Measurements from ENCODE around the gene ROR2. TPM values are rescaled to one million over a fixed set of nuclear protein-coding genes. Genes with fewer than 3 reads are reported as not detected.

Gene ROR2
- total and polyA plus RNA-seq, 2 experiments from 2014 or later: 8.1 to 18.8 TPM

GRCh38 chr9:91915524-91916263, 34.3 kb downstream of the ROR2 start:
- no peaks in the 10 kb centered on the region for H3K36me3 Mint-ChIP-seq (ENCODE audit: low read depth)
- Histone ChIP-seq H4K20me1 (replicated peaks; ENCODE audit: insufficient read depth) (peaks cover 5% of the 10 kb centered on the region; the same call in 1 of the 2 replicates), H3K27me3 (ENCODE audit: insufficient read depth) (peaks cover 12% of the 10 kb centered on the region; the same call in 1 of the 2 replicates), H3K4me1 (ENCODE audit: insufficient read depth) (peaks cover 7% of the 10 kb centered on the region), H3K36me3 (ENCODE audit: insufficient read depth) (no peaks in the 10 kb centered on the region), H3K9me2 (ENCODE audit: insufficient read depth) (0 out of 2 replicates have a peak, but pooled peaks cover 3% of the 10 kb centered on the region), H3K4me2 (no peak overlapping the region), H3K27ac (ENCODE audit: low read depth) (no peak overlapping the region), H2AFZ (no peak overlapping the region), H3K4me3 (no peak overlapping the region), H3K79me2 (replicated peaks; ENCODE audit: insufficient read depth) (peaks cover 10% of the 10 kb centered on the region; the same call in 1 of the 2 replicates), H3F3A (replicated peaks; ENCODE audit: low read depth) (no peaks in the 10 kb centered on the region)
- H3K4me3 Mint-ChIP-seq: no peak overlapping the region
- TF ChIP-seq ZNF331 (CRISPR knock-in tag; IDR thresholded peaks at IDR 0.05; ENCODE audit: low read depth) (no peak), JUNB (IDR thresholded peaks at IDR 0.05; ENCODE audit: unreplicated experiment) (no peak), EZH2phosphoT487 (IDR thresholded peaks at IDR 0.05; ENCODE audit: unreplicated experiment) (no peak), ZNF114 (CRISPR knock-in tag; IDR thresholded peaks at IDR 0.05) (no peak), POLR2AphosphoS5 (IDR thresholded peaks at IDR 0.05; ENCODE audit: low read depth) (no peak), ETS1 (IDR thresholded peaks at IDR 0.05) (no peak), CREB1 (CRISPR knock-in tag; IDR thresholded peaks at IDR 0.05; ENCODE audit: low read depth) (no peak), EZH2 (IDR thresholded peaks at IDR 0.05; ENCODE audit: low read depth, unreplicated experiment) (no peak), ZNF462 (CRISPR knock-in tag; IDR thresholded peaks at IDR 0.05) (no peak), STAT1 (IDR thresholded peaks at IDR 0.05; ENCODE audit: unreplicated experiment) (no peak), REST (IDR thresholded peaks at IDR 0.05; ENCODE audit: unreplicated experiment) (no peak), NANOG (IDR thresholded peaks at IDR 0.05; ENCODE audit: borderline replicate concordance) (no peak), CTCF (conservative IDR thresholded peaks at IDR 0.05; ENCODE audit: low read depth in 2 of 2) (no peak)
- no peak for DNase-seq (ENCODE audit: low spot score)
- H3K9me3 Mint-ChIP-seq: no peaks in the 10 kb centered on the region
- no peak overlapping the region for H3K27ac Mint-ChIP-seq
- ATAC-seq: no peak
- peaks cover 10% of the 10 kb centered on the region for H3K27me3 Mint-ChIP-seq (ENCODE audit: insufficient read depth, low read depth, poor library complexity)
- peaks cover 13% of the 10 kb centered on the region for H3K4me1 Mint-ChIP-seq

Data from GM23338 (cell line).